ENCODE measurements around the gene RPS6KA2.

The RPS6KA2 gene

DNA sequence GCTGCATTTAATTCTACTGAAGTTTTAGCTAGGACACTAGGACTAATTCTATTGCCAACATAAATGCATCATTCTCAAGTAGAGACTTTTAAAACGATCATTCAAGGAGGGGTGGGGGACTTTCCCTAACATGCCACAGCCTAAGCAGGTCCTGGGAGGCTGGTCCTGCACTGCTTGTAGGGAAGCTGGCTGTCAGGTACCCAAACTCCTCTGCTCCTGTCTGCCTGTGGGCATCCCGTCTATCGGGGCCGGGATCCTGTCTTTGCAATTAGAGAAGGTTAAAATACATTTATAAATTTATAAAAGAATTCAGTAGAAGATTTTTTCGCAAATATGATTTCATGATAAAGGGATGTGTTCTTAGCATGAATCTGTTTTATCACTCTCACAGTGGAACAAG is 192.7 kb downstream of the RPS6KA2 start:
- Histone ChIP-seq H3K4me1 (ENCODE audit: control insufficient read depth, insufficient read depth, low read length, poor library complexity, severe bottlenecking) (peaks cover 5% of the 10 kb centered on the region), H3K9me3 (ENCODE audit: control insufficient read depth, low read length) (no peaks in the 10 kb centered on the region), H3K27me3 (replicated peaks; ENCODE audit: control insufficient read depth, insufficient read depth, low read length, poor library complexity, severe bottlenecking) (no peaks in the 10 kb centered on the region), H3K27ac (ENCODE audit: insufficient read depth, low read length, poor library complexity, severe bottlenecking) (no peak overlapping the region), H3K4me3 (ENCODE audit: insufficient read depth, low read depth, low read length, poor library complexity, severe bottlenecking) (no peak overlapping the region), H3K36me3 (ENCODE audit: control insufficient read depth, insufficient read depth, low read length) (no peaks in the 10 kb centered on the region)
- no peak for DNase-seq

- DNase-seq, result no peak
- no peak overlapping the region for H3K4me3 ChIP-seq (ENCODE audit: insufficient read depth, low read depth, low read length, poor library complexity, severe bottlenecking)
- no peak overlapping the region for H3K27ac ChIP-seq (ENCODE audit: insufficient read depth, low read length, poor library complexity, severe bottlenecking)
- H3K4me1 ChIP-seq (ENCODE audit: control insufficient read depth, insufficient read depth, low read length, poor library complexity, severe bottlenecking), result peaks cover 5% of the 10 kb centered on the region
- H3K27me3 ChIP-seq (replicated peaks; ENCODE audit: control insufficient read depth, insufficient read depth, low read length, poor library complexity, severe bottlenecking), result no peaks in the 10 kb centered on the region
- no peaks in the 10 kb centered on the region for H3K36me3 ChIP-seq (ENCODE audit: control insufficient read depth, insufficient read depth, low read length)
- H3K9me3 ChIP-seq (ENCODE audit: control insufficient read depth, low read length), result no peaks in the 10 kb centered on the region
Observed at GRCh38 chr6:166433096-166433495, 194.0 kb downstream of the RPS6KA2 start.

DNA sequence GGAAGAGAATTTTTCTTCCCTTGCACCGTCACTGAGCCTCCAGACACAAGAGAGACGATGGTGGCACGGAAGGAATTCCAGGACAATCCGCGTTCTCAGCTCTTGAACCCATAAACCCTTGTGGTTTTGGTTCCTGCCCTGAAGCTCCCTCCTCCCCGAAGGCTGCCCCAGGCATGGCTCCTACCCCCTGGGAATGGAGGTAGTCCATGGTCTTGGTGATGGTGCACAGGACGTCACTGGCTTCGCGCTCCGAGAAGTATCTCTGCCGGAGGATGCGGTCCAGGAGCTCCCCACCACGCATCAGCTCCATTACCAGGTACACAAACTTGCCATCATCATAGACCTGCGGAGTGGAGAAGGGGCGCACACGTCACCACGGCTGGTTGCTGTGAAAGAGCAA is 196.8 kb downstream of the RPS6KA2 start:
- no peaks in the 10 kb centered on the region for H3K4me1 ChIP-seq (ENCODE audit: control insufficient read depth, insufficient read depth, low read length, poor library complexity, severe bottlenecking)
- no peak for DNase-seq
- H3K9me3 ChIP-seq (ENCODE audit: control insufficient read depth, low read length), result no peaks in the 10 kb centered on the region
- H3K27ac ChIP-seq (ENCODE audit: insufficient read depth, low read length, poor library complexity, severe bottlenecking), result no peak overlapping the region
- no peaks in the 10 kb centered on the region for H3K27me3 ChIP-seq (replicated peaks; ENCODE audit: control insufficient read depth, insufficient read depth, low read length, poor library complexity, severe bottlenecking)
- no peaks in the 10 kb centered on the region for H3K36me3 ChIP-seq (ENCODE audit: control insufficient read depth, insufficient read depth, low read length)
- H3K4me3 ChIP-seq (ENCODE audit: insufficient read depth, low read depth, low read length, poor library complexity, severe bottlenecking), result no peak overlapping the region

DNA sequence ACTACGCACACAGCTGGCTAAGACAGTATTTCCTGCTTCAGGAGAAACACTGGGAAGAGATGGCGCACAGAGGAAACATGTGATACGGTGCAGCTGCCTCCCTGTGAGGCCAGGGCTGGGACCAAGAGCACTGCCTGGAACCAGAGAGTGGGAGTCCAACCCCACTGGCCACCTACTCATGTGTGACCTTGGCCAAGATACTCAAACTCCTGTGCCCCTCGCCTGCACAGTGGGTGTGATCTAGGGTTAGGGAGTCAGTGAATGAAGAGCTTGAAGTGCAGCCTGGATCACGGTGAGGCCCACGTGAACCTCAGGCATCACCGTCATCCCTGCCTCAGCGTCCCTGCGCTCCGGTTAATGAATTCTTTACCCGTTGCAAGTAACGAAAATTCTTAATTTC is 202.6 kb downstream of the RPS6KA2 start:
- peaks cover 11% of the 10 kb centered on the region for H3K4me1 ChIP-seq (ENCODE audit: control insufficient read depth, insufficient read depth, low read length, poor library complexity, severe bottlenecking)
- no peaks in the 10 kb centered on the region for H3K36me3 ChIP-seq (ENCODE audit: control insufficient read depth, insufficient read depth, low read length)
- no peak overlapping the region for H3K27ac ChIP-seq (ENCODE audit: insufficient read depth, low read length, poor library complexity, severe bottlenecking)
- DNase-seq, result no peak
- H3K27me3 ChIP-seq (replicated peaks; ENCODE audit: control insufficient read depth, insufficient read depth, low read length, poor library complexity, severe bottlenecking), result no peaks in the 10 kb centered on the region
- no peak overlapping the region for H3K4me3 ChIP-seq (ENCODE audit: insufficient read depth, low read depth, low read length, poor library complexity, severe bottlenecking)
- no peaks in the 10 kb centered on the region for H3K9me3 ChIP-seq (ENCODE audit: control insufficient read depth, low read length)

DNA sequence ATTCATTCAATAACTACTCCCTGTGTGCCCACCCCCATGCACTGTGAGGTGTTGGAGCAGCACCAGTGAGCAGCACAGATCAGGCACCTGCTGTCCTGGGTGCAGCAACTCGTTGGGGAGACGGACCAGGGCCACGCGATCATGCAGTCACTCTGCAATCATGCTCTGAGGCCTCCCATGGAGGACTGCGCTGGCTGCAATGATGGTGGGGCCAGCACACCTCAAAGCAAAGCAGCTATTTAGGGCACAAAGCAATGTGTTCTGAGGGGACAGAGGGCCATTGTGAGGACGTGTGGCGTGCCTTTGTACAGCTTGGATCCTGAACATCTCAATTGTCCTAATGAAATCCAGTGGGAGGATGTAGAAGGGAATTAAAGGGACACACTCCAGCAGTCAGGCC is 203.3 kb downstream of the RPS6KA2 start:
- Histone ChIP-seq H3K4me1 (ENCODE audit: control insufficient read depth, insufficient read depth, low read length, poor library complexity, severe bottlenecking) (peaks cover 16% of the 10 kb centered on the region), H3K27ac (ENCODE audit: insufficient read depth, low read length, poor library complexity, severe bottlenecking) (no peak overlapping the region), H3K4me3 (ENCODE audit: insufficient read depth, low read depth, low read length, poor library complexity, severe bottlenecking) (no peak overlapping the region), H3K36me3 (ENCODE audit: control insufficient read depth, insufficient read depth, low read length) (no peaks in the 10 kb centered on the region), H3K9me3 (ENCODE audit: control insufficient read depth, low read length) (no peaks in the 10 kb centered on the region), H3K27me3 (replicated peaks; ENCODE audit: control insufficient read depth, insufficient read depth, low read length, poor library complexity, severe bottlenecking) (no peaks in the 10 kb centered on the region)
- no peak for DNase-seq

GRCh38 chr6:166423051-166423745 is 203.9 kb downstream of the RPS6KA2 start:
- Histone ChIP-seq H3K4me1 (ENCODE audit: control insufficient read depth, insufficient read depth, low read length, poor library complexity, severe bottlenecking) (peaks cover 21% of the 10 kb centered on the region), H3K4me3 (ENCODE audit: insufficient read depth, low read depth, low read length, poor library complexity, severe bottlenecking) (no peak overlapping the region), H3K36me3 (ENCODE audit: control insufficient read depth, insufficient read depth, low read length) (no peaks in the 10 kb centered on the region), H3K27me3 (replicated peaks; ENCODE audit: control insufficient read depth, insufficient read depth, low read length, poor library complexity, severe bottlenecking) (no peaks in the 10 kb centered on the region), H3K9me3 (ENCODE audit: control insufficient read depth, low read length) (no peaks in the 10 kb centered on the region), H3K27ac (ENCODE audit: insufficient read depth, low read length, poor library complexity, severe bottlenecking) (no peak overlapping the region)
- DNase-seq, result no peak

GRCh38 chr6:166422201-166422940 is 204.7 kb downstream of the RPS6KA2 start:
- Histone ChIP-seq H3K27me3 (replicated peaks; ENCODE audit: control insufficient read depth, insufficient read depth, low read length, poor library complexity, severe bottlenecking) (no peaks in the 10 kb centered on the region), H3K4me3 (ENCODE audit: insufficient read depth, low read depth, low read length, poor library complexity, severe bottlenecking) (no peak overlapping the region), H3K4me1 (ENCODE audit: control insufficient read depth, insufficient read depth, low read length, poor library complexity, severe bottlenecking) (peaks cover 26% of the 10 kb centered on the region), H3K36me3 (ENCODE audit: control insufficient read depth, insufficient read depth, low read length) (no peaks in the 10 kb centered on the region), H3K27ac (ENCODE audit: insufficient read depth, low read length, poor library complexity, severe bottlenecking) (no peak overlapping the region), H3K9me3 (ENCODE audit: control insufficient read depth, low read length) (no peaks in the 10 kb centered on the region)
- no peak for DNase-seq

DNA sequence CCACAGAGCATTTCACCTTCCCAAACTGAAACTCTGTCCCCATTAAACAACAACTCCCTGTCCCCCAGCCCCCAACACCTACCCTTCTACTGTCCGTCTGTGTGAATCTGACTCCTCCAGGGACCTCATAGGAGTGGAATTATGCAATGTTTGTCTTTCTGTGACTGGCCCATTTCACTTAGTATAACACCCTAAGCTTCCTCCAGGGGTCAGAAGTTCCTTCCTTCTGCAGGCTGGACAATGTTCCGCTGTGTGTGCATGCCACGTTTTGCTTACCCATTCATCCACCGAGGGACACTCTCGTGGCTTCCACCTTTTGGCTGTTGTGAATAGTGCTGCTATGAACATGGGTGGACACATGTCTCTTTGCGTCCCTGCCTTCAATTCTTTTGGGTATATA is 206.7 kb downstream of the RPS6KA2 start:
- no peak for DNase-seq
- H3K27me3 ChIP-seq (replicated peaks; ENCODE audit: control insufficient read depth, insufficient read depth, low read length, poor library complexity, severe bottlenecking), result no peaks in the 10 kb centered on the region
- H3K4me1 ChIP-seq (ENCODE audit: control insufficient read depth, insufficient read depth, low read length, poor library complexity, severe bottlenecking), result peaks cover 45% of the 10 kb centered on the region
- peak overlapping the region; percentile 58 for H3K27ac ChIP-seq (ENCODE audit: insufficient read depth, low read length, poor library complexity, severe bottlenecking)
- no peak overlapping the region for H3K4me3 ChIP-seq (ENCODE audit: insufficient read depth, low read depth, low read length, poor library complexity, severe bottlenecking)
- no peaks in the 10 kb centered on the region for H3K9me3 ChIP-seq (ENCODE audit: control insufficient read depth, low read length)
- H3K36me3 ChIP-seq (ENCODE audit: control insufficient read depth, insufficient read depth, low read length), result no peaks in the 10 kb centered on the region

- Histone ChIP-seq H3K27me3 (replicated peaks; ENCODE audit: control insufficient read depth, insufficient read depth, low read length, poor library complexity, severe bottlenecking) (no peaks in the 10 kb centered on the region), H3K36me3 (ENCODE audit: control insufficient read depth, insufficient read depth, low read length) (no peaks in the 10 kb centered on the region), H3K4me1 (ENCODE audit: control insufficient read depth, insufficient read depth, low read length, poor library complexity, severe bottlenecking) (peaks cover 52% of the 10 kb centered on the region), H3K4me3 (ENCODE audit: insufficient read depth, low read depth, low read length, poor library complexity, severe bottlenecking) (no peak overlapping the region), H3K9me3 (ENCODE audit: control insufficient read depth, low read length) (no peaks in the 10 kb centered on the region), H3K27ac (ENCODE audit: insufficient read depth, low read length, poor library complexity, severe bottlenecking) (peak overlapping the region; percentile 58)
- no peak for DNase-seq
Observed at GRCh38 chr6:166419717-166420116, 207.3 kb downstream of the RPS6KA2 start.

- peak overlapping the region; percentile 58 for H3K27ac ChIP-seq (ENCODE audit: insufficient read depth, low read length, poor library complexity, severe bottlenecking)
- peak; percentile 45 to 61 (median 57) for DNase-seq
- no peak overlapping the region for H3K4me3 ChIP-seq (ENCODE audit: insufficient read depth, low read depth, low read length, poor library complexity, severe bottlenecking)
- no peaks in the 10 kb centered on the region for H3K9me3 ChIP-seq (ENCODE audit: control insufficient read depth, low read length)
- H3K4me1 ChIP-seq (ENCODE audit: control insufficient read depth, insufficient read depth, low read length, poor library complexity, severe bottlenecking), result peaks cover 56% of the 10 kb centered on the region
- no peaks in the 10 kb centered on the region for H3K27me3 ChIP-seq (replicated peaks; ENCODE audit: control insufficient read depth, insufficient read depth, low read length, poor library complexity, severe bottlenecking)
- H3K36me3 ChIP-seq (ENCODE audit: control insufficient read depth, insufficient read depth, low read length), result no peaks in the 10 kb centered on the region
Observed at GRCh38 chr6:166419286-166419685, 207.8 kb downstream of the RPS6KA2 start.
